HEK293T (cell line): ENCODE results near the gene GCLM.
A peak's percentile ranks its signal among the peaks of the same experiment; 100 is the strongest.

ENCODE experiments used
- CTCF ChIA-PET: fragments of 350-600 bp; formaldehyde crosslinking; extraction: SDS; loops from one replicate; lab custom pipeline; 2021; ENCODE audit warnings: antibody characterized with exemption, inconsistent platforms; lab: Yijun Ruan, JAX
- POLR2A ChIA-PET: fragments of 350-600 bp; formaldehyde crosslinking; extraction: SDS; loops from one replicate; lab custom pipeline; 2020; ENCODE audit warnings: antibody characterized with exemption, inconsistent platforms; lab: Yijun Ruan, JAX
- DNase-seq: peaks from one replicate; pipeline ENCODE4 v3.0.0; 2012; ENCODE audit warnings: mixed read lengths; ENCODE audit errors: extremely low spot score
- ARNT ChIP-seq: fragments of 450-650 bp; IDR thresholded peaks from 2 replicates; pipeline ENCODE4 v1.6.1; 2017; ENCODE audit warnings: mild to moderate bottlenecking
- BHLHE40 ChIP-seq: fragments of 450-650 bp; IDR thresholded peaks from 2 replicates; pipeline ENCODE4 v1.6.1; 2016; ENCODE audit warnings: mild to moderate bottlenecking, moderate library complexity, borderline replicate concordance
- CTBP1 ChIP-seq: fragments of 450-650 bp; IDR thresholded peaks from 2 replicates; pipeline ENCODE4 v1.6.1; 2016; ENCODE audit warnings: borderline replicate concordance
- ELF4 ChIP-seq: fragments of 450-650 bp; IDR thresholded peaks from 2 replicates; pipeline ENCODE4 v1.6.1; 2017; ENCODE audit warnings: antibody characterized with exemption
- FOXA1 ChIP-seq: fragments of 450-650 bp; IDR thresholded peaks from 2 replicates; pipeline ENCODE4 v1.6.1; 2016; ENCODE audit warnings: mild to moderate bottlenecking
- FOXK2 ChIP-seq: fragments of 450-650 bp; IDR thresholded peaks from 2 replicates; pipeline ENCODE4 v1.6.1; 2016; ENCODE audit warnings: mild to moderate bottlenecking
- FOXM1 ChIP-seq: fragments of 450-650 bp; IDR thresholded peaks from 2 replicates; pipeline ENCODE4 v1.6.1; 2017; ENCODE audit warnings: mild to moderate bottlenecking, borderline replicate concordance
- HDGF ChIP-seq: fragments of 450-650 bp; IDR thresholded peaks from 2 replicates; pipeline ENCODE4 v1.6.1; 2017; ENCODE audit warnings: antibody characterized with exemption, borderline replicate concordance
- L3MBTL2 ChIP-seq: fragments of 450-650 bp; conservative IDR thresholded peaks from 2 replicates; pipeline ENCODE4 v1.6.1; 2016; ENCODE audit warnings: mild to moderate bottlenecking
- LEF1 ChIP-seq: fragments of 450-650 bp; IDR thresholded peaks from 2 replicates; pipeline ENCODE4 v1.6.1; 2017; ENCODE audit warnings: mild to moderate bottlenecking, borderline replicate concordance
- NFRKB ChIP-seq: fragments of 450-650 bp; IDR thresholded peaks from 2 replicates; pipeline ENCODE4 v1.6.1; 2016; ENCODE audit warnings: mild to moderate bottlenecking, moderate library complexity
- PKNOX1 ChIP-seq: fragments of 450-650 bp; IDR thresholded peaks from 2 replicates; pipeline ENCODE4 v1.6.1; 2016
- SP1 ChIP-seq: fragments of 450-650 bp; IDR thresholded peaks from 2 replicates; pipeline ENCODE4 v1.6.1; 2017
- SUZ12 ChIP-seq: fragments of 450-650 bp; IDR thresholded peaks from 2 replicates; pipeline ENCODE4 v1.6.1; 2016; ENCODE audit warnings: mild to moderate bottlenecking
- TARDBP ChIP-seq: fragments of 450-650 bp; IDR thresholded peaks from 2 replicates; pipeline ENCODE4 v1.6.1; 2016
- ZNF384 ChIP-seq: fragments of 450-650 bp; IDR thresholded peaks from 2 replicates; pipeline ENCODE4 v1.6.1; 2016

Gene GCLM

GRCh38 chr1:93847811-93848288 lies 61.4 kb downstream of the GCLM start:
- peak; percentile 60 for DNase-seq
- no peak for TF ChIP-seq SP1
- TF ChIP-seq L3MBTL2 = peak; percentile 31
- no peak for TF ChIP-seq FOXA1
- no peak for TF ChIP-seq LEF1
- TF ChIP-seq FOXK2 = no peak
- no peak for TF ChIP-seq NFRKB
- TF ChIP-seq SUZ12 = no peak
- no peak for TF ChIP-seq FOXM1
- TF ChIP-seq CTBP1 = no peak
- TF ChIP-seq ELF4 = no peak
- TF ChIP-seq PKNOX1 = peak; percentile 72
- ChIA-PET CTCF (no interaction called here), POLR2A (interaction anchor here (0.6 kb wide), 2 partner anchors 32 to 400 kb away, joined by 3 to 4 read pairs; partner anchors contain the start of genes DNTTIP2 and FNBP1L)

GRCh38 chr1:93846992-93847810 lies 62.0 kb downstream of the GCLM start:
- ChIA-PET POLR2A (interaction anchor here (0.6 to 2.0 kb wide), 5 partner anchors 8 to 399 kb away, joined by 3 to 17 read pairs (median 4); partner anchors contain the start of genes DNTTIP2 and FNBP1L), CTCF (interaction anchor here (5.4 kb wide), 1 partner anchor 217 kb away, joined by 61 read pairs; no protein-coding TSS in a partner anchor)
- TF ChIP-seq SUZ12 (no peak), NFRKB (no peak), L3MBTL2 (peak; percentile 77; the same call in 1 of the 2 replicates), CTBP1 (peak; percentile 70; the same call in 1 of the 2 replicates), ZNF384 (peak; percentile 80), ELF4 (0 out of 2 replicates have a peak, but pooled peaks have one; percentile 23)
- peak; percentile 82 for DNase-seq

- TF ChIP-seq PKNOX1 (no peak), TARDBP (no peak), L3MBTL2 (peak; percentile 60)
- DNase-seq = peak; percentile 84
- POLR2A ChIA-PET = interaction anchor here (0.6 to 2.0 kb wide), 30 partner anchors 9 to 767 kb away, joined by 3 to 22 read pairs (median 4); partner anchors contain the start of genes BCAR3, DNTTIP2, FNBP1L and MTF2
Observed at GRCh38 chr1:93846206-93846991, 62.8 kb downstream of the GCLM start.

GRCh38 chr1:93845538-93846205 lies 63.6 kb downstream of the GCLM start:
- POLR2A ChIA-PET = interaction anchor here (0.6 to 2.0 kb wide), 30 partner anchors 8 to 766 kb away, joined by 3 to 22 read pairs (median 4); partner anchors contain the start of genes BCAR3, DNTTIP2, FNBP1L and MTF2

More at GRCh38 chr1:93846206-93846991, 62.8 kb downstream of the GCLM start:
- CTCF ChIA-PET = interaction anchor here (0.8 to 5.4 kb wide), 4 partner anchors 9 to 542 kb away, joined by 3 to 61 read pairs (median 5); no protein-coding TSS in a partner anchor

GRCh38 chr1:93844262-93845045 lies 64.8 kb downstream of the GCLM start:
- CTCF ChIA-PET = interaction anchor here (0.6 to 5.4 kb wide), 19 partner anchors 16 to 540 kb away, joined by 3 to 61 read pairs (median 3); no protein-coding TSS in a partner anchor
- POLR2A ChIA-PET = interaction anchor here (0.7 to 1.1 kb wide), 4 partner anchors 23 to 499 kb away, joined by 3 to 4 read pairs (median 3); partner anchors contain the start of gene DR1
- peak; percentile 69 for DNase-seq
- TF ChIP-seq NFRKB = no peak
- no peak for TF ChIP-seq CTBP1
- no peak for TF ChIP-seq PKNOX1
- TF ChIP-seq FOXK2 = peak; percentile 60; the same call in 1 of the 2 replicates
- peak; percentile 54 for TF ChIP-seq ZNF384
- TF ChIP-seq L3MBTL2 = no peak

More at GRCh38 chr1:93845538-93846205, 63.6 kb downstream of the GCLM start:
- TF ChIP-seq BHLHE40 = no peak
- TF ChIP-seq TARDBP = no peak
- TF ChIP-seq HDGF = no peak
- TF ChIP-seq L3MBTL2 = no peak
- TF ChIP-seq ARNT = no peak
- no peak for TF ChIP-seq ZNF384
- TF ChIP-seq CTBP1 = no peak
- no peak for TF ChIP-seq SUZ12
- no peak for TF ChIP-seq FOXA1
- CTCF ChIA-PET = interaction anchor here (0.8 to 5.4 kb wide), 6 partner anchors 8 to 541 kb away, joined by 3 to 61 read pairs (median 6); no protein-coding TSS in a partner anchor
- no peak for DNase-seq
